ENCODE results near the gene KCNH6.
A peak's percentile ranks its signal among the peaks of the same experiment; 100 is the strongest.

The KCNH6 gene

GRCh38 chr17:63550817-63551639, 27.9 kb downstream of the KCNH6 start:
- peak; percentile 50 for DNase-seq (ENCODE audit: low read depth)

GRCh38 chr17:63552211-63552610, 29.1 kb downstream of the KCNH6 start:
- DNase-seq (ENCODE audit: low read depth), result peak; percentile 37

- no peak for DNase-seq (ENCODE audit: low read depth)
These were observed 32.5 kb downstream of the KCNH6 start for GRCh38 chr17:63555500-63556156.

- DNase-seq (ENCODE audit: low read depth), result no peak
These were observed 34.3 kb downstream of the KCNH6 start for GRCh38 chr17:63557416-63557815.

GRCh38 chr17:63558441-63558840, 35.3 kb downstream of the KCNH6 start:
- no peak for DNase-seq (ENCODE audit: low read depth)

- no peak for DNase-seq (ENCODE audit: low read depth)
These were observed 38.7 kb downstream of the KCNH6 start for GRCh38 chr17:63561819-63562218.

GRCh38 chr17:63563339-63563738, 40.2 kb downstream of the KCNH6 start:
- no peak for DNase-seq (ENCODE audit: low read depth)

- DNase-seq (ENCODE audit: low read depth), result no peak
These were observed 41.4 kb downstream of the KCNH6 start for GRCh38 chr17:63564562-63564961.

- no peak for DNase-seq (ENCODE audit: low read depth)
These were observed 44.1 kb downstream of the KCNH6 start for GRCh38 chr17:63567229-63567628.

- DNase-seq (ENCODE audit: low read depth), result no peak
These were observed 45.4 kb downstream of the KCNH6 start for GRCh38 chr17:63568563-63568962.

GRCh38 chr17:63571632-63572310, 48.6 kb downstream of the KCNH6 start:
- DNase-seq (ENCODE audit: low read depth), result peak; percentile 91

- DNase-seq (ENCODE audit: low read depth), result no peak
These were observed 50.5 kb downstream of the KCNH6 start for GRCh38 chr17:63573634-63574033.

- no peak for DNase-seq (ENCODE audit: low read depth)
These were observed 55.0 kb downstream of the KCNH6 start for GRCh38 chr17:63578027-63578768.

- DNase-seq (ENCODE audit: low read depth), result no peak
These were observed 55.6 kb downstream of the KCNH6 start for GRCh38 chr17:63578769-63579111.

- no peak for DNase-seq (ENCODE audit: low read depth)
These were observed 56.5 kb downstream of the KCNH6 start for GRCh38 chr17:63579633-63580032.

- no peak for DNase-seq (ENCODE audit: low read depth)
These were observed 64.6 kb downstream of the KCNH6 start for GRCh38 chr17:63587770-63588169.

GRCh38 chr17:63588797-63589196, 65.6 kb downstream of the KCNH6 start:
- DNase-seq (ENCODE audit: low read depth), result no peak

- no peak for DNase-seq (ENCODE audit: low read depth)
These were observed 66.5 kb downstream of the KCNH6 start for GRCh38 chr17:63589646-63590045.

GRCh38 chr17:63592797-63593196, 69.6 kb downstream of the KCNH6 start:
- no peak for DNase-seq (ENCODE audit: low read depth)

- DNase-seq (ENCODE audit: low read depth), result no peak
These were observed 72.0 kb downstream of the KCNH6 start for GRCh38 chr17:63595132-63595531.

Measured in EH (cell line).